NCI-H2196 treated with DMSO at 0.1 percent for 48 hours (cell line): ENCODE measurements around the gene VIP.
"Not testable (repeated sequence)": the region's sequence is repeated elsewhere in the genome, so short reads cannot be mapped to it uniquely, and the experiment has no call there.

Source experiments
- DNase-seq: peaks from one replicate; lab custom pipeline; 2025; ENCODE audit not compliant: unreplicated experiment; lab: John Stamatoyannopoulos, UW

Gene VIP

DNA sequence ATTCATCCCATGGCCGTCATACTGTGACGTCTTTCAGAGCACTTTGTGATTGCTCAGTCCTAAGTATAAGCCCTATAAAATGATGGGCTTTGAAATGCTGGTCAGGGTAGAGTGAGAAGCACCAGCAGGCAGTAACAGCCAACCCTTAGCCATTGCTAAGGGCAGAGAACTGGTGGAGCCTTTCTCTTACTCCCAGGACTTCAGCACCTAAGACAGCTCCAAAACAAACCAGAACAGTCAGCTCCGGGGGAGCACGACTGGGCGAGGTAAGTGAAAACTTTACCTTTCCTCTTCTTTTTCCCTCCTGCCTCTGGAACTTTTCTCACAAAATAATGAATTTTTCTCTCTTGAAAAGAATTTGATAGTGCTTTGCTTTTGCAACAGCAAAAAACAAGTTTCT is at the start of gene VIP:
Gene VIP, plus strand, starts transcription at position 104 of the 400 bp plus-strand sequence. CDS start 1,381 bp downstream, outside the sequence.
- DNase-seq, result no peak

DNA sequence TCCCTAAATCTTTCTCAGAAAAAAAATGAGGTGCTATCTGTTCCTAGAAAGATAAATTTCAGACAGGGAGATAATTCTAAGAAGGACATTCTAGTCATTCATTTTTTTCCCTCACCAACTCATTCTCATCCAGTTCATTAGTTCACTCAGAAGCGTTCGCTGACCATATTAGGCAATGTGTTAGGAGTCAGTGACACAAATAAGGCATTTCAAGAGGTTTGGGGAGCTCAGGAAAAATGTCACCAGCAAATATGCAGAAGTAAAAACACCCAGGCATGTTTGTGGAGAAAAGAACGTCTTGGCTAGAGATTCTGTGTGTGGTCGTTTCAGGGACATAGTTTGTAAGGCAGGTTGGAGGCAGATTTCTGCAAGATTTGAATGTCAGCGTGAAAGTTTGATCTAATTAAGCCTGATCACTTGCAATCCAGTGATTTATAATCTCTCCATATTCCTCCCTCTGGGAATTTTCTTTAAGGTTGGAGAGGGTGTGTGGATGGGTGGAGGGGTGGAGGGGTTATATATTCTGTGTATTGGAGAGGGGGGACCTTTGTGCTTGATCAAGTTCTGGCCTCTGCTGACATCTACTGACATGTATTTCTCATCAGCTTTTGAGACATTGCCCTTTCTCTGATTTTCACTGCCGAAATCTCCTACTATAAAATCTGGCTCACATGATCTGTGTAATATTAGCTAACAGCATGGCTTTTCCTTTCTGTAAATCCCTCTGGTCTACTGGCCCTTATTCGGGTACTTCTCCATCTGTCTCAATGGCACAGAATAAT is 49.3 kb upstream of the VIP start:
- DNase-seq, result no peak

GRCh38 chr6:152701863-152702401 is 48.7 kb upstream of the VIP start:
- no peak for DNase-seq

DNA sequence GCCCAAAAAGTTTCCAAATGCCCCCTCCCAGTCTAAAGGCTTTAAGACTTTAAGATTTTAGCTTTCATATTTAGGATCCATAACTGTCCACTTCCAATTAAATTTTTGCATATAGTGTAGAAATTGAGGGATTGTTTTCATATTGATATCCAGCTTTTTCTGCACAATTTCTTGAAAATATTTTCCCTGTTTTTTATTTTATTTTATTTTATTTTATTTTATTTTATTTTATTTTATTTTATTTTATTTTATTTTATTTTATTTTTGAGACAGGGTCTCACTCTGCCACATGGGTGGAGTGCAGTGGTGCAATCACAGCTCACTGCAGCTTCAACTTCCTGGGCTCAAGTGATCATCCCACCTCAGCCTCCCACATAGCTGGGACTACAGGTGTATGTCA is 46.8 kb upstream of the VIP start:
- not testable (repeated sequence) for DNase-seq

- no peak for DNase-seq
Observed at GRCh38 chr6:152705327-152705726, 45.3 kb upstream of the VIP start.

DNA sequence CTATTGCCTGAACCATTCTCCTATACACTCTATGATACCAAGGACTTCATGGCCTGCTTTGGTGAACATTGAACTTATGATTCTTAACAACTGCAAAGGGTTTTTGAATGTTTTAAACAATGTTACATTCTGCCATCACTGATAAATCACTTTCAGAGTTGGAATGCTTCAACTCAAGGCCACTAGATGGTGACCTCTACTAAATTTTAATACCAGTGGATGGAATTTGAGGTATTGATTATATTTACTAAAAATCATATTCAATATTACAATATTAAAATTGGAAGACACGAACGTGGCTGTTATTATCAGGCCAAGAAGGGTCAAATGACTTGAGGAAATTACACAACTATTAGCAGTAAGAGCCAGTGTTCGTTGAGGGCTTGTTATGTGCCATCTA is 34.3 kb upstream of the VIP start:
- DNase-seq, result no peak

GRCh38 chr6:152720974-152721373 is 29.6 kb upstream of the VIP start:
- DNase-seq, result no peak

GRCh38 chr6:152721956-152722355 is 28.6 kb upstream of the VIP start:
- DNase-seq, result no peak

DNA sequence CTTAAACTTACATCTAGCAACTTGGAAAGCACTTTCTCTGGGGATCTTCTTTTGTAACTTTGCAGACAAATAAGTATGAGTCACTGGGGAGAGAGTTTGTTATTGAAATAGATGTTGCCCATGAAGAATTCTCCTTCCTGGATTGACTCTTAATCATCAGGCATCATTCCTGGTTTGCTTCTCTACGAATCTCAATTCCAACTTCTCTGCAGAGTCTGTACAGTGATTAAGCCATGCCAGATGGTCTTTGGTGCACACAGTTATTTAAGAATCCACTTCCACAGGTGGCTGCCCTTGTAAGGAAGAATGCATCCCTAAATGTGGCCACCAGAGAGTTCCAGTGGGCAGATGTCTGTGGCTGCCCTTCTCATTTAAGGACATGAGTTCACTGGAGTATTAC is 27.2 kb upstream of the VIP start:
- DNase-seq, result no peak

- DNase-seq, result no peak
Observed at GRCh38 chr6:152726313-152726712, 24.3 kb upstream of the VIP start.

DNA sequence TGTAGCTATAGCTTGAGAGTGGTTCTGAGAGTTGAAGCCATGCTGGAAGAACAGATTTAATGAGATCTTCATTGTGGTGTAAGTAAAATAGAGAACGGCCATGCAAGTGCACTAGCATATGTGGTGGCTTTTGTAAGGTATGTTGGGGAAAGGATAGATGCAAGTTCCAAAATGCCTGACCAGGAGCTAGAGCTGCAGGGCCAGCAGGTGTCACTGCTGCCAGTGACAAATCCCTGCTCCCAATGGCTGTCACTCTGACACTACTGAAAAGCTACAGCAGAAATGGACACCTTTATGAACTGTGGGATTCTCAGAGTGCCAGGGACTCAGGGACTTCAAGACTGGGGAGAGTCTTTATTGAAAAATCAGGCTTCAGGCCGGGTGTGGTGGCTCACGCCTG is 23.1 kb upstream of the VIP start:
- DNase-seq, result no peak

DNA sequence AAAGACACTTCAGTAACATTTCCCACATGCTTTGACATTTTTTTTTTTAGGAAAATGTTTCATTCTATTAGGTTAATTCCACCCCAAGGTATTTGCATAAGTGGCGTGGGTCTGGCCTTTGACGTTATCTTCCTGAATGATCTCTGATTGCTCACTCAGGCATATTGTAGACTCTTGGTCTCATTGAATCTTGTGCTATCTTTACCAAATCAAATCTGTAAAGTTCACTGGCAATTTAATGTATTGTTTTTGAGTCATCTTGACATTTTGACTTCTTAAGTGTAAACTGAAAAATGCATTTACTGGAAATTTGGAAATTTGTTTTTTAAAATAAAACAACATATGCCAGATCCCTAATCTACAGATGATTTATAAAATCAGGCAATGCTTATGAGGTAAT is 16.0 kb upstream of the VIP start:
- DNase-seq, result no peak

GRCh38 chr6:152736687-152737273 is 13.8 kb upstream of the VIP start:
- no peak for DNase-seq

DNA sequence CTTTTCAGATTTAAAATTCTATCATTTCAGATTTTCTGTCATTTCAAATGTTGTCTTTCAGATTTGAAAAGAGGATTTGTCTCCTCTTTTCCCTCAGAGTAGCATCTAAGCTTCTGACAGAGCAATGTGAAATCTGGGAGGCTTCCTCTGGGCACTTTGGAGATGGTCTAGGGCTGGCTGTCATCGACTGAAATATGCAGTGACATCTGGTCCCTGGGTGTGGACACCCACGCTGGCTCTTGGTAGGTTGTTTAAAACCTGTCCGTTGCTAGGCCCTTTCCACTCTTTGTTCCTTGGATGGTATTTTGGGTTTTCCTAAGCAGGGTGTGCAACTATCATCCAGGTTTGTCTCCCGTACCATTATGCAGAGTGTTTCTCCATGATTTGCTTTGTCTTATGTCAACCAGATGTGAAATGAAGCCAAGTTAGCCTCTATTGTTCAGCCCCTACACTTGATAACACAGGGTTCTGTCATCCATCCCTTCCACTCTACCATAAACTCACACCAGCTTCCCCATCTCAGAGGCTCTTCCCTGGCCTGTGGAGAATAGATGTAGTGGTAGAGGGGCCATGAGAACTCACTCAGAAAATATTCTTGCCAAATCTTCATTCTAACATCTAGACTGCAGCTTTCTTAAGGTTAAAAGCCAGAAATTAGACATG is 5.0 kb upstream of the VIP start:
- no peak for DNase-seq

DNA sequence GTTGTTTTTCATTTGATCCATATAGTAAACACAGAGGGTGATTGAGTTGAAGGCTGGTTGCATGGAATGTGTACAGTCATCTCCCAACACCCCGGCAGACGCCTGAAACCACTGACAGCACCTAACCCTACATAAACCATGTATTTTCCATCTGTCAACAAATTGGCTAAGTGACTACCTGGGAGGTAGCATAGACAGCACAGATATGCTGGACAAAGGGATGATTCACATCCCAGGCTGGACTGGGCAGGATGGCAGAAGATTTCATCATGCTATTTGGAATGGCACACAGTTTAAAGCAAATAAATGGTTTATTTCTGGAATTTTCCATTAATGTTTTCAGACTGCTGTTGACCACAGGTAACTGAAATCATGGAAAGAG is 4.4 kb upstream of the VIP start:
- DNase-seq, result no peak

DNA sequence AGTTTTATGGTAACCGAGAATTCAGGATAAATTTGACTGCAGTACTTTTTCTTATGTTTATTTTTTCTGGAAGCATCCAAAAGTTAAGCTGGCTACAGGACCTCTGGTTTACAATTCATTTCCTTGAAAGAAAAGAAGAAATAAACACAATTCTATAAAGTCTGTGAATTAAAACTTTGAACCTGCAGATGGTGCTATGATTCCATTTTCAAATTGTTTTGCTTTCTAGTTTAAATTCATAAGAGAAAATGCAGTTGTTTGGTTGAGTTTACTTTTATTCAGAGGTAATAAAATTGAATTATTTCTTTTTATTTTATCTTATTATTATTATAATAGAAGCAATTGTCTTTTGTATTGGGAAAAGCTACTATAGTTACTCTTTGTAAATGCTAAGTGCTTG is 1.8 kb upstream of the VIP start:
- no peak for DNase-seq

DNA sequence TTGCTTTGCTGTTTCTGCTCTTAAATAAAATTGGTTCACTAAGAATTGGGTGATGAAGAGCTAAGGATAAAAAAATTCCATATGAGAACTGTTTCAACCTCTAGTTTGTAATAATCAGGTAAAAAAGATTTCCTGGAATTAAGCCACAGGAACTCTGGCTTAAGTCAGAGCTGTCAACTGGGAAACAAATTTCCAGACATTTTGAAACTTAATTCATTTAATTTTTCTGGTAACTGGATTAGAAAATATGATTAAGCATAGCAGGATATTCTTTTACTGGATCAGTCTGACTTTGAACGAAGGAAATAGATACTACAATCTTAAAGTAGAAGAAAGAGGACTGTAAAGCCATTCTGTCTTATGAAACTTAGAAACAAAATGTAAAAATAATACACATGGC is 1.3 kb upstream of the VIP start:
- DNase-seq, result no peak

DNA sequence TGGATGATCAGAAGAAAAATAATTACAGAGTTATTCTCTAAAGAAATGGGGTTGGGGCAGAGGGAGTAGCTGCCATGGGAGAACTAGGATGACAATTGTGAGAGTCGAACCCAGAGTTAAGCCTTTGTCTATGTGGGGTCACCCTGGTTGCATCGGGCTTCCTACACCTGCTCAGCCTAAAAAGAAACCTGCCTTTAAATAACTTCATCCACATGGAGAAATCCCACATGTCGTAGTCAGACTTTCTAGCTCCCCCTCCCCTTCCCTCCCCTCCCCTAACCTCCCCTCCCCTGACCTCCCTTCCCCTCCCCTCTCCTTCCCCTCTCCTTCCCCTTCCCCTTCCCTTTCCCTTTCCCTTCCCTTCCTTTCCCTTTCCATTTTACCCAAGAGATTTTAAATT is 14.7 kb downstream of the VIP start:
- no peak for DNase-seq

- no peak for DNase-seq
Observed at GRCh38 chr6:152769159-152769558, 18.6 kb downstream of the VIP start.

GRCh38 chr6:152769993-152770392 is 19.4 kb downstream of the VIP start:
- DNase-seq, result no peak

GRCh38 chr6:152771061-152771687 is 20.6 kb downstream of the VIP start:
- no peak for DNase-seq

DNA sequence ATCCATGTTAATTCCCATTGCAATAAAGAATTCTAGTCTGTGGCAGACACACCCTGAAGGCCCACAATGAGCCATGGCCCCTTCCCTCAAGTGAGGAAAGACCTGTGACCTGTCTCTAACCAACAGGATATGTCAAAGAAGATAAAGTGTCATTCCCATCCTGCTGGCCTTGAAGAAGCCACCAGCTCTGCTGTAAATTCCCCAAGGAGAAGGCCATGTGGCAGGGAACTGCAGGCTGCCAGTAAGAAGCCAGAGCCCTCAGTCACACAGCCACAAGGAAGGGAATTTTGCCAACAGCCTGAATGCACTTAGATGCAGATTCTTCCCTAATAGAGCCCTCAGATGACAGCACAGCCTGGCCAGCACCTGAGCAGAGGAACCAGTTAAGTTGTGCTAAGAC is 24.8 kb downstream of the VIP start:
- DNase-seq, result no peak
